SU-DHL-6 (cell line): ENCODE data around the gene SLC38A11.

Source experiments
- H2AFZ ChIP-seq: fragments of 200-600 bp; sonication (generic); 2 replicates; pipeline ENCODE4 v1.6.1; 2014; ENCODE audit warnings: low read depth, mild to moderate bottlenecking, moderate library complexity, mixed read lengths, antibody characterized with exemption, low read length; ENCODE audit not compliant: severe bottlenecking
- H3F3A ChIP-seq: fragments of 200-600 bp; shearing (Covaris generic); 2 replicates; pipeline ENCODE4 v1.6.0; 2016; ENCODE audit warnings: antibody characterized with exemption, mild to moderate bottlenecking; ENCODE audit not compliant: insufficient read depth
- H3K27ac ChIP-seq: fragments of 200-600 bp; sonication (generic); 2 replicates; pipeline ENCODE4 v1.5.1; 2016; ENCODE audit warnings: low read depth, mild to moderate bottlenecking, low read length, moderate library complexity, mixed read lengths
- H3K27me3 ChIP-seq: fragments of 200-600 bp; sonication (generic), shearing (Covaris generic); 2 replicates; pipeline ENCODE4 v1.6.0; 2014; ENCODE audit warnings: mild to moderate bottlenecking, low read length
- H3K36me3 ChIP-seq: fragments of 200-600 bp; sonication (generic); 2 replicates; pipeline ENCODE4 v1.6.1; 2014; ENCODE audit warnings: mild to moderate bottlenecking, low read length, mixed read lengths
- H3K4me2 ChIP-seq: fragments of 300-600, 200-600 bp; shearing (Covaris generic), sonication (generic); 2 replicates; pipeline ENCODE4 v1.6.0; 2014; ENCODE audit warnings: low read length, low read depth, mild to moderate bottlenecking; ENCODE audit not compliant: poor library complexity, severe bottlenecking
- H3K4me3 ChIP-seq: fragments of 200-600 bp; sonication (generic); 2 replicates; pipeline ENCODE4 v1.5.1; 2014; ENCODE audit warnings: antibody characterized with exemption, low read length, mild to moderate bottlenecking, mixed read lengths; ENCODE audit not compliant: insufficient read depth, poor library complexity, severe bottlenecking
- H3K79me2 ChIP-seq: fragments of 200-600 bp; sonication (generic); 2 replicates; pipeline ENCODE4 v1.6.1; 2014; ENCODE audit warnings: mild to moderate bottlenecking, low read length, moderate library complexity; ENCODE audit not compliant: insufficient read depth
- H3K9ac ChIP-seq: fragments of 200-600 bp; sonication (generic); 2 replicates; pipeline ENCODE4 v1.7.0; 2014; ENCODE audit warnings: mild to moderate bottlenecking, low read length
- H3K9me2 ChIP-seq: fragments of 200-600 bp; sonication (generic); replicated peaks from 2 replicates; pipeline ENCODE4 v1.6.1; 2014; ENCODE audit warnings: low read length; ENCODE audit not compliant: insufficient read depth
- H3K9me3 ChIP-seq: fragments of 200-600 bp; sonication (generic); 2 replicates; pipeline ENCODE4 v1.6.1; 2014; ENCODE audit warnings: low read length, mixed read lengths; ENCODE audit not compliant: insufficient read depth
- H4K20me1 ChIP-seq: fragments of 200-600 bp; sonication (generic); 2 replicates; pipeline ENCODE4 v1.6.1; 2014; ENCODE audit warnings: low read depth, mild to moderate bottlenecking, antibody characterized with exemption, low read length, moderate library complexity, mixed read lengths
- EZH2phosphoT487 ChIP-seq: fragments of 200-600 bp; sonication (generic), shearing (Covaris generic); conservative IDR thresholded peaks from 2 replicates; pipeline ENCODE4 v1.6.1; 2018; ENCODE audit warnings: mild to moderate bottlenecking, antibody characterized with exemption, low read length, moderate library complexity, mixed read lengths
- TF ChIP-seq, protein P1 (sequence below): fragments of 200-600 bp; sonication (generic); IDR thresholded peaks from one replicate; pipeline ENCODE4 v1.5.1; 2017; ENCODE audit warnings: antibody characterized with exemption, mild to moderate bottlenecking, low read length, moderate library complexity; ENCODE audit not compliant: insufficient read depth, poor library complexity, severe bottlenecking

Gene SLC38A11

DNA sequence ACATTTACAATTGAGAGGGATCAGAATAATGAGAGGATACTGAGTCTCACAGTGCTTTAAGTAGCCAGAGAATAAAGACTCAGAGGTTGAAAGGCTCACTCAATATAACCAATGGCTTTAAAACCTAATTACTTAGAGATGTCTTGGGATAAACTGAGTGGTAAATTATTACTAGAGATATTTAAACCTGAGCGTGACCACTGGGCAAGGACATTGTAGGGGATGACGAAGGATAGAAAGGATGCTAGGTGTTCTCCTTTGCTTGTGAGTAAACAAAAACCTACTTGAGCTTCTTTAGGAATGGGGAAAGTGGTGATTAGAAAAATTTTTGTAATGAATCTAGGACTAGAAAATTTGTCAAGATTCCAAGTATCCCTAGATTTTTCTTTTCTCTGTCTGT is 12.0 kb upstream of the SLC38A11 start:
- H3K79me2 ChIP-seq, result no peaks in the 10 kb centered on the region
- no peaks in the 10 kb centered on the region for H3K9me3 ChIP-seq
- TF ChIP-seq, protein P1, sequence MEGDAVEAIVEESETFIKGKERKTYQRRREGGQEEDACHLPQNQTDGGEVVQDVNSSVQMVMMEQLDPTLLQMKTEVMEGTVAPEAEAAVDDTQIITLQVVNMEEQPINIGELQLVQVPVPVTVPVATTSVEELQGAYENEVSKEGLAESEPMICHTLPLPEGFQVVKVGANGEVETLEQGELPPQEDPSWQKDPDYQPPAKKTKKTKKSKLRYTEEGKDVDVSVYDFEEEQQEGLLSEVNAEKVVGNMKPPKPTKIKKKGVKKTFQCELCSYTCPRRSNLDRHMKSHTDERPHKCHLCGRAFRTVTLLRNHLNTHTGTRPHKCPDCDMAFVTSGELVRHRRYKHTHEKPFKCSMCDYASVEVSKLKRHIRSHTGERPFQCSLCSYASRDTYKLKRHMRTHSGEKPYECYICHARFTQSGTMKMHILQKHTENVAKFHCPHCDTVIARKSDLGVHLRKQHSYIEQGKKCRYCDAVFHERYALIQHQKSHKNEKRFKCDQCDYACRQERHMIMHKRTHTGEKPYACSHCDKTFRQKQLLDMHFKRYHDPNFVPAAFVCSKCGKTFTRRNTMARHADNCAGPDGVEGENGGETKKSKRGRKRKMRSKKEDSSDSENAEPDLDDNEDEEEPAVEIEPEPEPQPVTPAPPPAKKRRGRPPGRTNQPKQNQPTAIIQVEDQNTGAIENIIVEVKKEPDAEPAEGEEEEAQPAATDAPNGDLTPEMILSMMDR, result no peak
- H3F3A ChIP-seq, result no peaks in the 10 kb centered on the region
- H3K9me2 ChIP-seq, result no peaks in the 10 kb centered on the region
- H3K4me3 ChIP-seq, result no peak overlapping the region
- H4K20me1 ChIP-seq, result no peaks in the 10 kb centered on the region
- no peaks in the 10 kb centered on the region for H3K36me3 ChIP-seq
- no peak overlapping the region for H3K4me2 ChIP-seq
- H2AFZ ChIP-seq, result no peak overlapping the region
- H3K27ac ChIP-seq, result no peak overlapping the region
- no peaks in the 10 kb centered on the region for H3K27me3 ChIP-seq
- H3K9ac ChIP-seq, result no peak overlapping the region

- Histone ChIP-seq H3K4me2 (no peak overlapping the region), H3K9me2 (no peaks in the 10 kb centered on the region), H3F3A (no peaks in the 10 kb centered on the region), H3K27ac (no peak overlapping the region), H4K20me1 (no peaks in the 10 kb centered on the region), H3K36me3 (no peaks in the 10 kb centered on the region), H3K27me3 (no peaks in the 10 kb centered on the region), H2AFZ (no peak overlapping the region), H3K4me3 (no peak overlapping the region), H3K9me3 (no peaks in the 10 kb centered on the region), H3K79me2 (no peaks in the 10 kb centered on the region), H3K9ac (no peak overlapping the region)
- no peak for TF ChIP-seq EZH2phosphoT487
- TF ChIP-seq, protein P1, result no peak
Measured at GRCh38 chr2:164964700-164965099, 9.4 kb upstream of the SLC38A11 start.

- Histone ChIP-seq H3K9me3 (no peaks in the 10 kb centered on the region), H4K20me1 (no peaks in the 10 kb centered on the region), H3K36me3 (no peaks in the 10 kb centered on the region), H3K79me2 (no peaks in the 10 kb centered on the region), H3K27me3 (no peaks in the 10 kb centered on the region), H2AFZ (no peak overlapping the region), H3K27ac (no peak overlapping the region), H3K4me3 (no peak overlapping the region), H3K9me2 (no peaks in the 10 kb centered on the region), H3K4me2 (no peak overlapping the region), H3F3A (no peaks in the 10 kb centered on the region), H3K9ac (no peak overlapping the region)
- TF ChIP-seq EZH2phosphoT487, result no peak
- TF ChIP-seq, protein P1, result no peak
Measured at GRCh38 chr2:164960159-164960558, 4.8 kb upstream of the SLC38A11 start.

GRCh38 chr2:164954186-164954585 is 1.1 kb downstream of the SLC38A11 start:
- H4K20me1 ChIP-seq, result no peaks in the 10 kb centered on the region
- H3K36me3 ChIP-seq, result no peaks in the 10 kb centered on the region
- H3K4me2 ChIP-seq, result no peak overlapping the region
- H3K9me3 ChIP-seq, result no peaks in the 10 kb centered on the region
- TF ChIP-seq, protein P1, result no peak
- no peak for TF ChIP-seq EZH2phosphoT487
- H3K27ac ChIP-seq, result no peak overlapping the region
- no peak overlapping the region for H3K9ac ChIP-seq
- H3K4me3 ChIP-seq, result no peak overlapping the region
- H3K27me3 ChIP-seq, result no peaks in the 10 kb centered on the region
- H3K9me2 ChIP-seq, result no peaks in the 10 kb centered on the region
- H2AFZ ChIP-seq, result no peak overlapping the region
- H3K79me2 ChIP-seq, result no peaks in the 10 kb centered on the region
- H3F3A ChIP-seq, result no peaks in the 10 kb centered on the region
